Vagina (tissue), 2 donors: ENCODE results near the gene CLCA2.

ENCODE experiments used
- POLR2A ChIP-seq, 2 donors: fragments of 450-650 bp; IDR thresholded peaks; one replicate each; pipeline ENCODE4 v1.6.1; 2017; ENCODE audit warnings: antibody characterized with exemption in 2 of 2, mild to moderate bottlenecking in 2 of 2, moderate library complexity in 2 of 2
- POLR2AphosphoS5 ChIP-seq, 2 donors: sonication (generic); formaldehyde crosslinking; IDR thresholded peaks; one replicate each; pipeline ENCODE4 v1.9.0; 2017; ENCODE audit warnings: antibody characterized with exemption in 2 of 2, mild to moderate bottlenecking in 2 of 2, low read depth in 1 of 2; ENCODE audit not compliant: insufficient read depth in 1 of 2
- TF ChIP-seq, protein P1 (sequence below), 3 experiments: fragments of 450-650 bp in 2 of 3; fragments of 200-600 bp in 1 of 3; sonication (generic) in 1 of 3; IDR thresholded peaks; one replicate each; pipeline ENCODE4 v1.5.1; 2017 to 2019; ENCODE audit warnings: antibody characterized with exemption in 3 of 3, mild to moderate bottlenecking in 2 of 3, moderate library complexity in 2 of 3

GRCh38 chr1:86449103-86449502, 25.1 kb downstream of the CLCA2 start:
- TF ChIP-seq POLR2A (IDR thresholded peaks at IDR 0.05) = no peak
- TF ChIP-seq POLR2AphosphoS5 (IDR thresholded peaks at IDR 0.05; ENCODE audit: insufficient read depth in 1 of 2, low read depth in 1 of 2) = no peak
- TF ChIP-seq, protein P1, sequence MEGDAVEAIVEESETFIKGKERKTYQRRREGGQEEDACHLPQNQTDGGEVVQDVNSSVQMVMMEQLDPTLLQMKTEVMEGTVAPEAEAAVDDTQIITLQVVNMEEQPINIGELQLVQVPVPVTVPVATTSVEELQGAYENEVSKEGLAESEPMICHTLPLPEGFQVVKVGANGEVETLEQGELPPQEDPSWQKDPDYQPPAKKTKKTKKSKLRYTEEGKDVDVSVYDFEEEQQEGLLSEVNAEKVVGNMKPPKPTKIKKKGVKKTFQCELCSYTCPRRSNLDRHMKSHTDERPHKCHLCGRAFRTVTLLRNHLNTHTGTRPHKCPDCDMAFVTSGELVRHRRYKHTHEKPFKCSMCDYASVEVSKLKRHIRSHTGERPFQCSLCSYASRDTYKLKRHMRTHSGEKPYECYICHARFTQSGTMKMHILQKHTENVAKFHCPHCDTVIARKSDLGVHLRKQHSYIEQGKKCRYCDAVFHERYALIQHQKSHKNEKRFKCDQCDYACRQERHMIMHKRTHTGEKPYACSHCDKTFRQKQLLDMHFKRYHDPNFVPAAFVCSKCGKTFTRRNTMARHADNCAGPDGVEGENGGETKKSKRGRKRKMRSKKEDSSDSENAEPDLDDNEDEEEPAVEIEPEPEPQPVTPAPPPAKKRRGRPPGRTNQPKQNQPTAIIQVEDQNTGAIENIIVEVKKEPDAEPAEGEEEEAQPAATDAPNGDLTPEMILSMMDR (IDR thresholded peaks at IDR 0.05) = no peak
